Calu3 (cell line): ENCODE results near the gene CELA2A. TPM values are rescaled to one million over a fixed set of nuclear protein-coding genes. Genes with fewer than 3 reads are reported as not detected.
"Not testable (repeated sequence)": the region's sequence is repeated elsewhere in the genome, so short reads cannot be mapped to it uniquely, and the experiment has no call there.

Source experiments
- BruUV-seq: library from RNA; stranded (reverse); fragments of 400-500 nt; replicated peaks from 2 replicates; lab custom pipeline; 2021; lab: Mats Ljungman, UMichigan
- CTCF ChIA-PET: fragments of 300-600 bp; sonication (Branson Sonifier 250); formaldehyde crosslinking; loops from one replicate; lab custom pipeline; 2022; ENCODE audit warnings: antibody characterized with exemption; lab: Charles Lee
- DNase-seq: peaks from one replicate; pipeline ENCODE4 v3.0.0; 2022
- H3K27ac Mint-ChIP-seq: one replicate; pipeline ENCODE4 v1.8.0; 2022; ENCODE audit warnings: mixed read lengths; ENCODE audit not compliant: unreplicated experiment
- H3K27me3 Mint-ChIP-seq: one replicate; pipeline ENCODE4 v1.8.0; 2022; ENCODE audit warnings: mixed read lengths; ENCODE audit not compliant: unreplicated experiment
- H3K36me3 Mint-ChIP-seq: one replicate; pipeline ENCODE4 v1.8.0; 2022; ENCODE audit warnings: mild to moderate bottlenecking, moderate library complexity, mixed read lengths; ENCODE audit not compliant: insufficient read depth, unreplicated experiment
- H3K4me1 Mint-ChIP-seq: one replicate; pipeline ENCODE4 v1.8.0; 2022; ENCODE audit warnings: mild to moderate bottlenecking, low read depth, mixed read lengths; ENCODE audit not compliant: unreplicated experiment
- H3K4me3 Mint-ChIP-seq: one replicate; pipeline ENCODE4 v1.8.0; 2022; ENCODE audit warnings: mild to moderate bottlenecking, low read depth, moderate library complexity, mixed read lengths; ENCODE audit not compliant: unreplicated experiment
- H3K9me3 Mint-ChIP-seq: one replicate; pipeline ENCODE4 v1.8.0; 2022; ENCODE audit warnings: low read depth, mixed read lengths; ENCODE audit not compliant: unreplicated experiment
- CTCF ChIP-seq: fragments of 200-600 bp; IDR thresholded peaks from one replicate; pipeline ENCODE4 v1.8.0; 2022; ENCODE audit warnings: antibody characterized with exemption; ENCODE audit not compliant: unreplicated experiment
- intact Hi-C: fragments of 100-400 bp; cut with micrococcal nuclease; formaldehyde crosslinking; loops from one replicate; pipeline ENCODE4 v1.10.0; 2022; ENCODE audit not compliant: unreplicated experiment
- total RNA-seq: library from RNA; stranded (reverse); gene quantifications from 2 replicates; pipeline ENCODE4 v1.2.3, GENCODE V29; 2022

Gene CELA2A
- total RNA-seq, 1 experiment from 2014 or later, result not detected

- CTCF ChIA-PET, result no interaction called here
- H3K27ac Mint-ChIP-seq, result no peak overlapping the region
- intact Hi-C loops, result no loop called here
- no TSS peak for BruUV-seq
- no peak for DNase-seq
- H3K4me1 Mint-ChIP-seq, result no peaks in the 10 kb centered on the region
- no peak for TF ChIP-seq CTCF
- H3K36me3 Mint-ChIP-seq, result no peaks in the 10 kb centered on the region
- no peaks in the 10 kb centered on the region for H3K9me3 Mint-ChIP-seq
- H3K27me3 Mint-ChIP-seq, result no peaks in the 10 kb centered on the region
- H3K4me3 Mint-ChIP-seq, result no peak overlapping the region
Measured at GRCh38 chr1:15479654-15480347, 23.3 kb downstream of the CELA2A start.

GRCh38 chr1:15482455-15482854 is 25.9 kb downstream of the CELA2A start:
- H3K27me3 Mint-ChIP-seq, H3K4me1 Mint-ChIP-seq, H3K27ac Mint-ChIP-seq, H3K4me3 Mint-ChIP-seq, BruUV-seq, DNase-seq, intact Hi-C loops, H3K9me3 Mint-ChIP-seq, H3K36me3 Mint-ChIP-seq, CTCF ChIA-PET: not testable (repeated sequence)

- H3K27me3 Mint-ChIP-seq, H3K4me3 Mint-ChIP-seq, H3K4me1 Mint-ChIP-seq, H3K27ac Mint-ChIP-seq, CTCF ChIA-PET, intact Hi-C loops, BruUV-seq, H3K36me3 Mint-ChIP-seq, DNase-seq, H3K9me3 Mint-ChIP-seq: not testable (repeated sequence)
Measured at GRCh38 chr1:15482983-15483543, 26.5 kb downstream of the CELA2A start.

GRCh38 chr1:15483971-15484370 is 27.4 kb downstream of the CELA2A start:
- no peak for DNase-seq
- TF ChIP-seq CTCF, result no peak
- no peak overlapping the region for H3K27ac Mint-ChIP-seq
- H3K4me3 Mint-ChIP-seq, result no peak overlapping the region
- CTCF ChIA-PET, result no interaction called here
- H3K27me3 Mint-ChIP-seq, result no peaks in the 10 kb centered on the region
- no peaks in the 10 kb centered on the region for H3K9me3 Mint-ChIP-seq
- intact Hi-C loops, result no loop called here
- no TSS peak for BruUV-seq
- no peaks in the 10 kb centered on the region for H3K36me3 Mint-ChIP-seq
- H3K4me1 Mint-ChIP-seq, result no peaks in the 10 kb centered on the region

GRCh38 chr1:15484443-15484842 is 27.9 kb downstream of the CELA2A start:
- H3K9me3 Mint-ChIP-seq, H3K27ac Mint-ChIP-seq, DNase-seq, H3K4me3 Mint-ChIP-seq, H3K36me3 Mint-ChIP-seq, H3K4me1 Mint-ChIP-seq, intact Hi-C loops, CTCF ChIA-PET, BruUV-seq, H3K27me3 Mint-ChIP-seq: not testable (repeated sequence)

GRCh38 chr1:15485636-15486035 is 29.1 kb downstream of the CELA2A start:
- no peak for DNase-seq
- Mint-ChIP-seq H3K36me3 (no peaks in the 10 kb centered on the region), H3K27ac (no peak overlapping the region), H3K27me3 (no peaks in the 10 kb centered on the region), H3K4me3 (no peak overlapping the region), H3K4me1 (no peaks in the 10 kb centered on the region), H3K9me3 (no peaks in the 10 kb centered on the region)
- CTCF ChIA-PET, result no interaction called here
- no peak for TF ChIP-seq CTCF
- intact Hi-C loops, result no loop called here
- BruUV-seq, result no TSS peak

- CTCF ChIA-PET, H3K36me3 Mint-ChIP-seq, BruUV-seq, H3K9me3 Mint-ChIP-seq, H3K4me1 Mint-ChIP-seq, H3K4me3 Mint-ChIP-seq, DNase-seq, H3K27ac Mint-ChIP-seq, H3K27me3 Mint-ChIP-seq, intact Hi-C loops: not testable (repeated sequence)
Measured at GRCh38 chr1:15486844-15487610, 30.5 kb downstream of the CELA2A start.
